ENCODE results near the gene ALOX5AP.

- TF ChIP-seq, protein P1, sequence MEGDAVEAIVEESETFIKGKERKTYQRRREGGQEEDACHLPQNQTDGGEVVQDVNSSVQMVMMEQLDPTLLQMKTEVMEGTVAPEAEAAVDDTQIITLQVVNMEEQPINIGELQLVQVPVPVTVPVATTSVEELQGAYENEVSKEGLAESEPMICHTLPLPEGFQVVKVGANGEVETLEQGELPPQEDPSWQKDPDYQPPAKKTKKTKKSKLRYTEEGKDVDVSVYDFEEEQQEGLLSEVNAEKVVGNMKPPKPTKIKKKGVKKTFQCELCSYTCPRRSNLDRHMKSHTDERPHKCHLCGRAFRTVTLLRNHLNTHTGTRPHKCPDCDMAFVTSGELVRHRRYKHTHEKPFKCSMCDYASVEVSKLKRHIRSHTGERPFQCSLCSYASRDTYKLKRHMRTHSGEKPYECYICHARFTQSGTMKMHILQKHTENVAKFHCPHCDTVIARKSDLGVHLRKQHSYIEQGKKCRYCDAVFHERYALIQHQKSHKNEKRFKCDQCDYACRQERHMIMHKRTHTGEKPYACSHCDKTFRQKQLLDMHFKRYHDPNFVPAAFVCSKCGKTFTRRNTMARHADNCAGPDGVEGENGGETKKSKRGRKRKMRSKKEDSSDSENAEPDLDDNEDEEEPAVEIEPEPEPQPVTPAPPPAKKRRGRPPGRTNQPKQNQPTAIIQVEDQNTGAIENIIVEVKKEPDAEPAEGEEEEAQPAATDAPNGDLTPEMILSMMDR (IDR thresholded peaks at IDR 0.05), result no peak
- TF ChIP-seq POLR2A (IDR thresholded peaks at IDR 0.05), result no peak
Measured at GRCh38 chr13:30751183-30751933, 16.0 kb downstream of the ALOX5AP start.

All from right lobe of liver (tissue), 4 donors.